ENCODE data around the gene TANK. TPM values are rescaled to one million over a fixed set of nuclear protein-coding genes. Genes with fewer than 3 reads are reported as not detected.

Gene TANK
- total RNA-seq, 1 experiment from 2014 or later = 24.5 TPM

- TF ChIP-seq ATF3 (CRISPR knock-in tag; conservative IDR thresholded peaks at IDR 0.05) (no peak), FOXJ3 (CRISPR knock-in tag; IDR thresholded peaks at IDR 0.05; ENCODE audit: borderline replicate concordance) (no peak), ERG (CRISPR knock-in tag; IDR thresholded peaks at IDR 0.05) (no peak), FOXP4 (CRISPR knock-in tag; IDR thresholded peaks at IDR 0.05) (no peak), SMAD4 (CRISPR knock-in tag; IDR thresholded peaks at IDR 0.05) (no peak), ATF1 (CRISPR knock-in tag; IDR thresholded peaks at IDR 0.05) (no peak)
- TF ChIP-seq, protein P1, sequence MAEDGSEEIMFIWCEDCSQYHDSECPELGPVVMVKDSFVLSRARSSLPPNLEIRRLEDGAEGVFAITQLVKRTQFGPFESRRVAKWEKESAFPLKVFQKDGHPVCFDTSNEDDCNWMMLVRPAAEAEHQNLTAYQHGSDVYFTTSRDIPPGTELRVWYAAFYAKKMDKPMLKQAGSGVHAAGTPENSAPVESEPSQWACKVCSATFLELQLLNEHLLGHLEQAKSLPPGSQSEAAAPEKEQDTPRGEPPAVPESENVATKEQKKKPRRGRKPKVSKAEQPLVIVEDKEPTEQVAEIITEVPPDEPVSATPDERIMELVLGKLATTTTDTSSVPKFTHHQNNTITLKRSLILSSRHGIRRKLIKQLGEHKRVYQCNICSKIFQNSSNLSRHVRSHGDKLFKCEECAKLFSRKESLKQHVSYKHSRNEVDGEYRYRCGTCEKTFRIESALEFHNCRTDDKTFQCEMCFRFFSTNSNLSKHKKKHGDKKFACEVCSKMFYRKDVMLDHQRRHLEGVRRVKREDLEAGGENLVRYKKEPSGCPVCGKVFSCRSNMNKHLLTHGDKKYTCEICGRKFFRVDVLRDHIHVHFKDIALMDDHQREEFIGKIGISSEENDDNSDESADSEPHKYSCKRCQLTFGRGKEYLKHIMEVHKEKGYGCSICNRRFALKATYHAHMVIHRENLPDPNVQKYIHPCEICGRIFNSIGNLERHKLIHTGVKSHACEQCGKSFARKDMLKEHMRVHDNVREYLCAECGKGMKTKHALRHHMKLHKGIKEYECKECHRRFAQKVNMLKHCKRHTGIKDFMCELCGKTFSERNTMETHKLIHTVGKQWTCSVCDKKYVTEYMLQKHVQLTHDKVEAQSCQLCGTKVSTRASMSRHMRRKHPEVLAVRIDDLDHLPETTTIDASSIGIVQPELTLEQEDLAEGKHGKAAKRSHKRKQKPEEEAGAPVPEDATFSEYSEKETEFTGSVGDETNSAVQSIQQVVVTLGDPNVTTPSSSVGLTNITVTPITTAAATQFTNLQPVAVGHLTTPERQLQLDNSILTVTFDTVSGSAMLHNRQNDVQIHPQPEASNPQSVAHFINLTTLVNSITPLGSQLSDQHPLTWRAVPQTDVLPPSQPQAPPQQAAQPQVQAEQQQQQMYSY (CRISPR knock-in tag; IDR thresholded peaks at IDR 0.05) = no peak
- TF ChIP-seq, protein P2, sequence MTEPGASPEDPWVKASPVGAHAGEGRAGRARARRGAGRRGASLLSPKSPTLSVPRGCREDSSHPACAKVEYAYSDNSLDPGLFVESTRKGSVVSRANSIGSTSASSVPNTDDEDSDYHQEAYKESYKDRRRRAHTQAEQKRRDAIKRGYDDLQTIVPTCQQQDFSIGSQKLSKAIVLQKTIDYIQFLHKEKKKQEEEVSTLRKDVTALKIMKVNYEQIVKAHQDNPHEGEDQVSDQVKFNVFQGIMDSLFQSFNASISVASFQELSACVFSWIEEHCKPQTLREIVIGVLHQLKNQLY (CRISPR knock-in tag; IDR thresholded peaks at IDR 0.05) = no peak
- TF ChIP-seq, protein P3, sequence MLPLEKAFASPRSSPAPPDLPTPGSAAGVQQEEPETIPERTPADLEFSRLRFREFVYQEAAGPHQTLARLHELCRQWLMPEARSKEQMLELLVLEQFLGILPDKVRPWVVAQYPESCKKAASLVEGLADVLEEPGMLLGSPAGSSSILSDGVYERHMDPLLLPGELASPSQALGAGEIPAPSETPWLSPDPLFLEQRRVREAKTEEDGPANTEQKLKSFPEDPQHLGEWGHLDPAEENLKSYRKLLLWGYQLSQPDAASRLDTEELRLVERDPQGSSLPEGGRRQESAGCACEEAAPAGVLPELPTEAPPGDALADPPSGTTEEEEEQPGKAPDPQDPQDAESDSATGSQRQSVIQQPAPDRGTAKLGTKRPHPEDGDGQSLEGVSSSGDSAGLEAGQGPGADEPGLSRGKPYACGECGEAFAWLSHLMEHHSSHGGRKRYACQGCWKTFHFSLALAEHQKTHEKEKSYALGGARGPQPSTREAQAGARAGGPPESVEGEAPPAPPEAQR (CRISPR knock-in tag; IDR thresholded peaks at IDR 0.05) = no peak
- CTCF ChIA-PET = interaction anchor here (1.5 kb wide), 1 partner anchor 8 kb away, joined by 3 read pairs; no protein-coding TSS in a partner anchor
- peaks cover 66% of the 10 kb centered on the region for H3K27me3 Mint-ChIP-seq (ENCODE audit: low read depth)
- DNase-seq (ENCODE audit: low spot score) = no peak
- peak overlapping the region; percentile 80 for H3K4me3 Mint-ChIP-seq
- H3K27ac Mint-ChIP-seq = no peak overlapping the region
- no peak for ATAC-seq
- POLR2A ChIA-PET = no interaction called here
- no peaks in the 10 kb centered on the region for H3K36me3 Mint-ChIP-seq
- H3K4me1 Mint-ChIP-seq = peaks cover 18% of the 10 kb centered on the region
- H3K9me3 Mint-ChIP-seq = no peaks in the 10 kb centered on the region
These were observed 78.0 kb downstream of the TANK start for GRCh38 chr2:161238265-161238559.

DNA sequence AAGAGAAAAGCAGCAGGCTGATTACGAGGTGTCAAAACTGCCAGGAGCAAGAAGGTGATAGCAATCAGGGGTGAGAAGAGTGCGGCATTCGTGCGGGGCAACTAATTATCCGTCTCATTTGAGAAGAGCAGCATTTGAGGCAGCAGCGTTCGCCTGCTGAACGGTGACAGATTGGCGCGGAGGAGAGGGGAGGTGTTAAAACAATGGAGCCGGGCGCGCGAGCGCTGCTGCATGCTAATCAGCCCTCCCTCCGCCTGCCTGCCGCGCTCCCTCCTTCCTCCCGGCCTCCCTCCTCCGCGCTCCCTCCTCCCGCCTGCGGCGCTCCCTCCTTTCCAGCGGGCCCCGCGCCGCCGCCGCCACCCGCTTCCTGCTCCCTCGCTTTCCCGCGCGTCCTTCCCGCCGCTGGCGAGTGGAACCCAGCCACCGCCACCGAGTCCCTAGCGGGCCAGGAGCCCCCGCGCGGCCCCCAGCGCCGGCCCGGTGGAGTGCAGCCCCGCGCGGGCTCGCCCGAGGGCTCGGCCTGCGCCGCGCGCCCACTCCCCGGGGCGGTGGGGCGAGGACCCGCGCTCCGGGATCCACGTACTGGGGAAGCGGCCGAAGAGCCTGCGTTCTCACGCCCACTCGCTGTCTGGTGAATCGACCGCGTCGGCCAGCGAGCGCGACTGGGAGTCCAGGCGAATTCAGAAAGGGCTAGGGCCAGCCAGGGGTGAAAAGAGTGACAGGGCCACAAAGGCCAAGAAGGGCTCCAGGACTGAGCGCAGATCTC lies 78.5 kb downstream of the TANK start:
- peak overlapping the region; percentile 80 for H3K4me3 Mint-ChIP-seq
- peaks cover 23% of the 10 kb centered on the region for H3K4me1 Mint-ChIP-seq
- DNase-seq (ENCODE audit: low spot score) = peak; percentile 90
- no peaks in the 10 kb centered on the region for H3K9me3 Mint-ChIP-seq
- no peak overlapping the region for H3K27ac Mint-ChIP-seq
- H3K27me3 Mint-ChIP-seq (ENCODE audit: low read depth) = peaks cover 71% of the 10 kb centered on the region
- ChIA-PET CTCF (interaction anchor here (1.1 to 1.5 kb wide), 2 partner anchors 8 to 175 kb away, joined by 3 to 4 read pairs; no protein-coding TSS in a partner anchor), POLR2A (interaction anchor here (0.8 kb wide), 1 partner anchor 10 kb away, joined by 3 read pairs; no protein-coding TSS in a partner anchor)
- peak; percentile 70 for ATAC-seq
- H3K36me3 Mint-ChIP-seq = no peaks in the 10 kb centered on the region
- TF ChIP-seq, protein P4, sequence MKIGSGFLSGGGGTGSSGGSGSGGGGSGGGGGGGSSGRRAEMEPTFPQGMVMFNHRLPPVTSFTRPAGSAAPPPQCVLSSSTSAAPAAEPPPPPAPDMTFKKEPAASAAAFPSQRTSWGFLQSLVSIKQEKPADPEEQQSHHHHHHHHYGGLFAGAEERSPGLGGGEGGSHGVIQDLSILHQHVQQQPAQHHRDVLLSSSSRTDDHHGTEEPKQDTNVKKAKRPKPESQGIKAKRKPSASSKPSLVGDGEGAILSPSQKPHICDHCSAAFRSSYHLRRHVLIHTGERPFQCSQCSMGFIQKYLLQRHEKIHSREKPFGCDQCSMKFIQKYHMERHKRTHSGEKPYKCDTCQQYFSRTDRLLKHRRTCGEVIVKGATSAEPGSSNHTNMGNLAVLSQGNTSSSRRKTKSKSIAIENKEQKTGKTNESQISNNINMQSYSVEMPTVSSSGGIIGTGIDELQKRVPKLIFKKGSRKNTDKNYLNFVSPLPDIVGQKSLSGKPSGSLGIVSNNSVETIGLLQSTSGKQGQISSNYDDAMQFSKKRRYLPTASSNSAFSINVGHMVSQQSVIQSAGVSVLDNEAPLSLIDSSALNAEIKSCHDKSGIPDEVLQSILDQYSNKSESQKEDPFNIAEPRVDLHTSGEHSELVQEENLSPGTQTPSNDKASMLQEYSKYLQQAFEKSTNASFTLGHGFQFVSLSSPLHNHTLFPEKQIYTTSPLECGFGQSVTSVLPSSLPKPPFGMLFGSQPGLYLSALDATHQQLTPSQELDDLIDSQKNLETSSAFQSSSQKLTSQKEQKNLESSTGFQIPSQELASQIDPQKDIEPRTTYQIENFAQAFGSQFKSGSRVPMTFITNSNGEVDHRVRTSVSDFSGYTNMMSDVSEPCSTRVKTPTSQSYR (CRISPR knock-in tag; IDR thresholded peaks at IDR 0.05) = peak; percentile 72
- no peak for TF ChIP-seq ZNF138 (CRISPR knock-in tag; conservative IDR thresholded peaks at IDR 0.05)
- TF ChIP-seq, protein P5, sequence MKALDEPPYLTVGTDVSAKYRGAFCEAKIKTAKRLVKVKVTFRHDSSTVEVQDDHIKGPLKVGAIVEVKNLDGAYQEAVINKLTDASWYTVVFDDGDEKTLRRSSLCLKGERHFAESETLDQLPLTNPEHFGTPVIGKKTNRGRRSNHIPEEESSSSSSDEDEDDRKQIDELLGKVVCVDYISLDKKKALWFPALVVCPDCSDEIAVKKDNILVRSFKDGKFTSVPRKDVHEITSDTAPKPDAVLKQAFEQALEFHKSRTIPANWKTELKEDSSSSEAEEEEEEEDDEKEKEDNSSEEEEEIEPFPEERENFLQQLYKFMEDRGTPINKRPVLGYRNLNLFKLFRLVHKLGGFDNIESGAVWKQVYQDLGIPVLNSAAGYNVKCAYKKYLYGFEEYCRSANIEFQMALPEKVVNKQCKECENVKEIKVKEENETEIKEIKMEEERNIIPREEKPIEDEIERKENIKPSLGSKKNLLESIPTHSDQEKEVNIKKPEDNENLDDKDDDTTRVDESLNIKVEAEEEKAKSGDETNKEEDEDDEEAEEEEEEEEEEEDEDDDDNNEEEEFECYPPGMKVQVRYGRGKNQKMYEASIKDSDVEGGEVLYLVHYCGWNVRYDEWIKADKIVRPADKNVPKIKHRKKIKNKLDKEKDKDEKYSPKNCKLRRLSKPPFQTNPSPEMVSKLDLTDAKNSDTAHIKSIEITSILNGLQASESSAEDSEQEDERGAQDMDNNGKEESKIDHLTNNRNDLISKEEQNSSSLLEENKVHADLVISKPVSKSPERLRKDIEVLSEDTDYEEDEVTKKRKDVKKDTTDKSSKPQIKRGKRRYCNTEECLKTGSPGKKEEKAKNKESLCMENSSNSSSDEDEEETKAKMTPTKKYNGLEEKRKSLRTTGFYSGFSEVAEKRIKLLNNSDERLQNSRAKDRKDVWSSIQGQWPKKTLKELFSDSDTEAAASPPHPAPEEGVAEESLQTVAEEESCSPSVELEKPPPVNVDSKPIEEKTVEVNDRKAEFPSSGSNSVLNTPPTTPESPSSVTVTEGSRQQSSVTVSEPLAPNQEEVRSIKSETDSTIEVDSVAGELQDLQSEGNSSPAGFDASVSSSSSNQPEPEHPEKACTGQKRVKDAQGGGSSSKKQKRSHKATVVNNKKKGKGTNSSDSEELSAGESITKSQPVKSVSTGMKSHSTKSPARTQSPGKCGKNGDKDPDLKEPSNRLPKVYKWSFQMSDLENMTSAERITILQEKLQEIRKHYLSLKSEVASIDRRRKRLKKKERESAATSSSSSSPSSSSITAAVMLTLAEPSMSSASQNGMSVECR (CRISPR knock-in tag; IDR thresholded peaks at IDR 0.05; ENCODE audit: borderline replicate concordance) = peak; percentile 42; the same call in 1 of the 2 replicates
- peak; percentile 74; the same call in 1 of the 2 replicates for TF ChIP-seq SMAD3 (CRISPR knock-in tag; IDR thresholded peaks at IDR 0.05; ENCODE audit: borderline replicate concordance)
- no peak for TF ChIP-seq ATF1 (CRISPR knock-in tag; IDR thresholded peaks at IDR 0.05)
- TF ChIP-seq, protein P2 (CRISPR knock-in tag; IDR thresholded peaks at IDR 0.05) = no peak
- no peak for TF ChIP-seq ATF3 (CRISPR knock-in tag; conservative IDR thresholded peaks at IDR 0.05)

Measured in WTC11 (cell line).